Measurements from ENCODE around the gene SEPTIN10.

Gene SEPTIN10

GRCh38 chr2:109497911-109498870 lies 115.6 kb downstream of the SEPTIN10 start:
- no peak for TF ChIP-seq CTCF (IDR thresholded peaks at IDR 0.05; ENCODE audit: control insufficient read depth, insufficient read depth, low read depth, low read length, missing control alignments)
- no peak for DNase-seq (ENCODE audit: low read depth)
- H3K4me3 ChIP-seq (ENCODE audit: control insufficient read depth, low read depth, low read length), result no peak overlapping the region

GRCh38 chr2:109497463-109497862 lies 116.3 kb downstream of the SEPTIN10 start:
- no peak overlapping the region for H3K4me3 ChIP-seq (ENCODE audit: control insufficient read depth, low read depth, low read length)
- peak; percentile 57 for DNase-seq (ENCODE audit: low read depth)
- no peak for TF ChIP-seq CTCF (IDR thresholded peaks at IDR 0.05; ENCODE audit: control insufficient read depth, insufficient read depth, low read depth, low read length, missing control alignments)

GRCh38 chr2:109494351-109494750 lies 119.4 kb downstream of the SEPTIN10 start:
- DNase-seq (ENCODE audit: low read depth), result no peak
- no peak for TF ChIP-seq CTCF (IDR thresholded peaks at IDR 0.05; ENCODE audit: control insufficient read depth, insufficient read depth, low read depth, low read length, missing control alignments)
- no peak overlapping the region for H3K4me3 ChIP-seq (ENCODE audit: control insufficient read depth, low read depth, low read length)

GRCh38 chr2:109493176-109493935 lies 120.4 kb downstream of the SEPTIN10 start:
- TF ChIP-seq CTCF (IDR thresholded peaks at IDR 0.05; ENCODE audit: control insufficient read depth, insufficient read depth, low read depth, low read length, missing control alignments), result no peak
- DNase-seq (ENCODE audit: low read depth), result no peak
- H3K4me3 ChIP-seq (ENCODE audit: control insufficient read depth, low read depth, low read length), result no peak overlapping the region

Data from AG09309 (cell line).